ENCODE results near the gene DNAJC5. TPM values are rescaled to one million over a fixed set of nuclear protein-coding genes. Genes with fewer than 3 reads are reported as not detected.

Gene DNAJC5
- total RNA-seq, 4 donors from 2014 or later = 24.3 to 47.5 (median 35.1) TPM

DNA sequence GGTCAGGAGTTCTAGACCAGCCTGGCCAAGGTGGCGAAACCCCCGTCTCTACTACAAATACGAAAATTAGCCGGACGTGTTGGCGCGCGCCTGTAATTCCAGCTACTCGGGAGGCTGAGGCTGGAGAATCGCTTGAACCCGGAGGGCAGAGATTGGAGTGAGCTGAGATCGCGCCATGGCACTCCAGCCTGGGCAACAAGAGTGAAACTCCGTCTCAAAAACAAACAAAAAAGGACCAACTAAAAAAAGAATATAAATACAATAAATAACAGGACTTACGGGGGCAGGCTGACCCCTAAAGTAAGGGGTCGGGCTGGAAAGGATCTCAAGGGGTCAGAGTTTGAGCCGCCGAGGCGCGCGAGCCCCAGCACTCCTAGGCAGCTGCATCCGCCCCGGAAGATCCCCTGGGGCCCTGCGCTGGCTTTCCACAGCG, 30.4 kb upstream of the DNAJC5 start:
- TF ChIP-seq, protein P1, sequence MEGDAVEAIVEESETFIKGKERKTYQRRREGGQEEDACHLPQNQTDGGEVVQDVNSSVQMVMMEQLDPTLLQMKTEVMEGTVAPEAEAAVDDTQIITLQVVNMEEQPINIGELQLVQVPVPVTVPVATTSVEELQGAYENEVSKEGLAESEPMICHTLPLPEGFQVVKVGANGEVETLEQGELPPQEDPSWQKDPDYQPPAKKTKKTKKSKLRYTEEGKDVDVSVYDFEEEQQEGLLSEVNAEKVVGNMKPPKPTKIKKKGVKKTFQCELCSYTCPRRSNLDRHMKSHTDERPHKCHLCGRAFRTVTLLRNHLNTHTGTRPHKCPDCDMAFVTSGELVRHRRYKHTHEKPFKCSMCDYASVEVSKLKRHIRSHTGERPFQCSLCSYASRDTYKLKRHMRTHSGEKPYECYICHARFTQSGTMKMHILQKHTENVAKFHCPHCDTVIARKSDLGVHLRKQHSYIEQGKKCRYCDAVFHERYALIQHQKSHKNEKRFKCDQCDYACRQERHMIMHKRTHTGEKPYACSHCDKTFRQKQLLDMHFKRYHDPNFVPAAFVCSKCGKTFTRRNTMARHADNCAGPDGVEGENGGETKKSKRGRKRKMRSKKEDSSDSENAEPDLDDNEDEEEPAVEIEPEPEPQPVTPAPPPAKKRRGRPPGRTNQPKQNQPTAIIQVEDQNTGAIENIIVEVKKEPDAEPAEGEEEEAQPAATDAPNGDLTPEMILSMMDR (IDR thresholded peaks at IDR 0.05; ENCODE audit: low read depth) = no peak

DNA sequence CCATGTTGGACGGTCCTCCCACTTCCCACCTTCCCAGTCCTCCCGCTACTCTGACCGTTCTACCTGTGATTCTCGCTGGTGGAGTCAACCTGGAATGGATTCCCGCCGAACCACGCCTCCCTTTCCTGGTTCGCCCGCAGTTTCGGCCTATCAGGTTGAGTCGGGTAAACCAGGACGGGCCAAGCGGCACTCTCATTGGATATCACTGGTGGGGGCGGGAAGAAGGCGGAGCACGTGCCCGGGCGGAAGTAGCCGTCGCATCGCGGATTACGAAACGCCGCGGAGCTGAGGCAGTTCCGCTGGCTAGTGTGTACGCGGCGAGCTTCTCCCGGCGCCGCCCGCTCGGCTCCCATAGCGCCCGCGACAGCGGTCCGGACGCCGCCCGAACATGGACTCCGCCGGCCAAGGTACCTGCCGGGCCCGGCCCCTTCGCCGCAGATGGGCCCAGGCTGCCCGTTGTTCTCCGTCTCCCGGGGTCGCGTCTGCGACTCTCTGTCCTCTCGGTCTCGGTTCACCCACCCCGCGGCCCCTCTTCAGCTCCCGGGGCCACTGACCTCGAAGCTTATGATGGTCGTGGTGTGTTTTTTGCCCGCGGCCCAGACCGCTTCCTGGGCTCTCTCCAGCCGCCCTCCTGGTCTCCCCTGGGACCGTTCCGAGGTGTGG, 29.8 kb upstream of the DNAJC5 start, which contains the start of gene TPD52L2:
Gene TPD52L2, plus strand, starts transcription at position 293 of the 663 bp plus-strand sequence. Its CDS starts 96 bp downstream, at position 389.
- TF ChIP-seq, protein P1 (IDR thresholded peaks at IDR 0.05; ENCODE audit: low read depth) = no peak

DNA sequence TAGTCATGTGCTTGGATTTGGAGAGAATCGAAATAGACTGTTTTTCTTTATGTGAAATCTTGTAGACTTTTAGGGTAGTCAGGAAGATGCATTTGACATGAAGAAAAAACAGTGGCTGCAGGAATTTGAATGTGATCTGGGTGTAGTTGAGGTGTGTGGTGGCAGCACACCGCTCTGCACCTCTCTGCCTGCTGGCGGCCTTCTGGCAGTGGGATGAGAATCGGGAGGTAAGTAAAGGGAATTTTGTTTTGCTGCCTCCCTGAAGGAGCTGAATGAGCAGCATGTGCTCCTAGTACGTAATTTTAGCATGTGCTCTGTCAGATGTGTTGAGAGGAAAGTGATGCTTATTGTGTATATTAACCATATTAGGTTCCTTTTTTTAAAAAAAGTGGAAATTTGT, 26.7 kb upstream of the DNAJC5 start:
- TF ChIP-seq, protein P1 (IDR thresholded peaks at IDR 0.05; ENCODE audit: low read depth) = no peak

GRCh38 chr20:63873477-63873971, 21.4 kb upstream of the DNAJC5 start:
- TF ChIP-seq, protein P1 (IDR thresholded peaks at IDR 0.05; ENCODE audit: low read depth) = no peak

GRCh38 chr20:63876489-63877036, 18.4 kb upstream of the DNAJC5 start:
- TF ChIP-seq, protein P1 (IDR thresholded peaks at IDR 0.05; ENCODE audit: low read depth) = no peak

DNA sequence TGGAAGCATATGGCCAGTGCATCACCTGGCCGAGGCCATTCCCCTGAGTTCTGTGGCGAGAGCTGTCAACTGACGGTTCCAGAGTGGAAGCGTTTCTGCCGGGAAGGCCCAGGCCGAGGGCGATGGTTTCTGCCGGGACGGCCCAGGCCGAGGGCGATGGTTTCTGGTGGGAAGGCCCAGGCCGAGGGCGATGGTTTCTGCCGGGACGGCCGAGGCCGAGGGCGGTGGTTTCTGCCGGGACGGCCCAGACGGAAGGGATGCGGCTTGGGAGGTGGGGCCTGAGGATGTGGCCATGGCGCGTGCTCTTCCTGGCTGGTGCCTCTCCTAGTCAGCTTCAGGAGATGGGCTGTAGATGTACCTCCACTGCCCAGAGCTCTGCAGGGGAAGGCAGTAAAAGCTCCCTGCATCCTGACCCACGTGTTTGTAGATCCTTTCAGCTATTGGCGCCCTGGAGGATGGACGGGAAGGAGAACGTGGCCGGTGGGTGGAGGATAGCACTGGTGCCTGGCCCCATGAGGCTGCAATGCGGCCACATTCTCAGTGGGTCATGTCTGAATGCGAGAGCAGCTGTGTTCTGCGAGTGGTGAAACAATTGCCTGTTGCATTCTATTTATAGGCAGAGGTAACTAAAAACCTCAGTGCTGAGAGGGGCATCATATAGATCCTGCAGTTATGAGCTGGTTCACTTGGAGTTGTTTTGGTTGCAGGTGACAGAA, 17.0 kb upstream of the DNAJC5 start:
- TF ChIP-seq, protein P1 (IDR thresholded peaks at IDR 0.05; ENCODE audit: low read depth) = no peak
